Activated CD8-positive, alpha-beta T cell treated with anti-CD3 and anti-CD28 coated beads, Interleukin-2, amount 10 ng/mL, durations not matched to agents 7 days and 5 days (primary cell): ENCODE data around the gene SMC1A. TPM values are rescaled to one million over a fixed set of nuclear protein-coding genes. Genes with fewer than 3 reads are reported as not detected.
"Not testable (repeated sequence)": the region's sequence is repeated elsewhere in the genome, so short reads cannot be mapped to it uniquely, and the experiment has no call there.

ENCODE experiments used
- ATAC-seq: fragments of 150-1000 bp; cut with Tn5 transposase; one replicate; pipeline ENCODE4 v1.10.0; 2021; ENCODE audit warnings: moderate library complexity
- CTCF ChIA-PET: fragments of 350-600 bp; sonication (Branson Sonifier 250); formaldehyde crosslinking; loops from one replicate; lab custom pipeline; 2021; ENCODE audit warnings: antibody characterized with exemption; lab: Charles Lee
- POLR2A ChIA-PET: fragments of 350-600 bp; sonication (Branson Sonifier 250); formaldehyde crosslinking; loops from one replicate; lab custom pipeline; 2021; ENCODE audit warnings: antibody characterized with exemption; lab: Charles Lee
- DNase-seq: peaks from one replicate; pipeline ENCODE4 v3.0.0-alpha.2; 2020
- H3K27ac Mint-ChIP-seq: one replicate; pipeline ENCODE4 v1.8.0; 2021; ENCODE audit warnings: mild to moderate bottlenecking, mixed read lengths
- H3K27me3 Mint-ChIP-seq: one replicate; pipeline ENCODE4 v1.8.0; 2021; ENCODE audit warnings: low read depth, mixed read lengths
- H3K36me3 Mint-ChIP-seq: one replicate; pipeline ENCODE4 v1.8.0; 2021; ENCODE audit warnings: low read depth, mixed read lengths
- H3K4me1 Mint-ChIP-seq: one replicate; pipeline ENCODE4 v1.8.0; 2021; ENCODE audit warnings: low read depth, mixed read lengths
- H3K4me3 Mint-ChIP-seq: one replicate; pipeline ENCODE4 v1.8.0; 2021; ENCODE audit warnings: mild to moderate bottlenecking, mixed read lengths
- H3K9me3 Mint-ChIP-seq: one replicate; pipeline ENCODE4 v1.8.0; 2022; ENCODE audit warnings: mixed read lengths; ENCODE audit not compliant: insufficient read depth
- total RNA-seq, 2 experiments: library from RNA; stranded (reverse); gene quantifications; one replicate each; pipeline ENCODE4 v1.2.3, GENCODE V29; 2021

Gene SMC1A
- total RNA-seq: 100 to 1,000 TPM; 151 to 155 TPM

DNA sequence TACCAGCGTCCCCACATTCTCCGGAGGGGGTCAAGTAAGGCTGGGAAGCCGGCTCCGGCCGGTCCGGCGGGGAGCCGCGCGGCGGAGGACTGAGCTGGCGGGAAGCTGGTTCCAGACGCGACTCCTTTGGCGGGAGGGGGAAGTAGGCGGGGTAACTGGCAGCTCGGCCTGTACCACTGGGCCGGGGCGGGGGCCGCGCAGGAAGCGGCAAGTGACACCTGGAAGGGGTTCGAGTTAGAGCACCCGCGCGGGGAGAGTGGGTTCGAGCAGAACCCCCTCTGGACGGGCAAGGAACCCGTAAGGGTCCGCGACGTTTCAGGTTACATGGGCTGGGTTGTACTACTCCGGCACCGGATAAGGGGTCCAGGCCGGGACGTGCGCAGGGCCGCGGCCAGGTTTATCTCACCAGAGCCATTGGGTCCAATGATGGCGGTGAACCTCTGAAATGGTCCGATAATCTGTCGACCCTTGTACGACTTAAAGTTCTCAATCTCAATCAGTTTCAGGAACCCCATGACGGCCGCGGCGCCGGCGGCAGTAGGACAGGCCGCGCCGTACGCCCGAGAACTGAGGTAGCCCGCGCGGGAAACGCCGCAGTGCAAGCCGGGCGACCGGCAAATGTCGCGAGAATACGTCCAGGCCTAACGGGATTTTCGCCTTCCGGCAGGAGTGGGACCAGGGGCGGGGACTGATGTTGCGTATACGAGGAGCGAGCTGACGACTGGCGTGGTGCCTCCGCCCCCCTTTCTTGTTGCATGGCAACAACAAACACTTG is at the start of gene SMC1A:
TSS of gene SMC1A (minus strand) at position 569 of the 775 bp plus-strand sequence. CDS start at position 515, 54 bp downstream.
- peaks cover 26% of the 10 kb centered on the region for H3K4me1 Mint-ChIP-seq
- ATAC-seq: peak; percentile 90
- no peaks in the 10 kb centered on the region for H3K27me3 Mint-ChIP-seq
- POLR2A ChIA-PET: interaction anchor here (0.6 to 2.3 kb wide), 22 partner anchors 8 to 340 kb away, joined by 3 to 23 read pairs (median 4); partner anchors contain the start of genes HSD17B10, HUWE1 and TSPYL2
- H3K36me3 Mint-ChIP-seq: peaks cover 18% of the 10 kb centered on the region
- H3K27ac Mint-ChIP-seq: peak within 1 kb of the TSS; percentile 99
- peak within 1 kb of the TSS; percentile 95 for H3K4me3 Mint-ChIP-seq
- H3K9me3 Mint-ChIP-seq: no peaks in the 10 kb centered on the region
- CTCF ChIA-PET: interaction anchor here (0.5 to 2.8 kb wide), 9 partner anchors 14 to 427 kb away, joined by 3 to 11 read pairs (median 3); no protein-coding TSS in a partner anchor
- DNase-seq: peak; percentile 96

DNA sequence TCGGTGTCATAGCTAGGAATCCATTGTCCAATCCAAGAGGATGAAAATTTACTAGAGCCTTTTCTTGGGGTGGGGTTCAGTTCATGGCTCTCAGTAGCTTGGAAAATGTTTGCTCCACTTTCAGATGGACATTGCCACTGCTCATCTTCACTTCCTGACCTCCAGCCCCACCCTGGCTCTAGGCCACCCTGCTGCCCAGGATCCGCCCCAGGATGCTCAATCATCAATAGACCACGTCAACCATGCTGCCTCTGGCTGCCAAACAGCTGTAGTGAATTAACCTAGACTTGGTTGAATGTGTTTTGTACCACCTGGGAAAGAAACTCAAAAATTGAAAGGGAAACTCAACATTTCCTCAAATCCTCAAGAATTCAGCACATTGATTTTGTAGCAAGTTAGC is 48.9 kb upstream of the SMC1A start:
- Mint-ChIP-seq H3K27ac (no peak overlapping the region), H3K4me1 (no peaks in the 10 kb centered on the region), H3K9me3 (no peaks in the 10 kb centered on the region), H3K27me3 (peaks cover 7% of the 10 kb centered on the region), H3K4me3 (no peak overlapping the region), H3K36me3 (no peaks in the 10 kb centered on the region)
- ChIA-PET CTCF (interaction anchor here (2.1 kb wide), 1 partner anchor 11 kb away, joined by 6 read pairs; no protein-coding TSS in a partner anchor), POLR2A (no interaction called here)
- no peak for DNase-seq
- ATAC-seq: no peak

DNA sequence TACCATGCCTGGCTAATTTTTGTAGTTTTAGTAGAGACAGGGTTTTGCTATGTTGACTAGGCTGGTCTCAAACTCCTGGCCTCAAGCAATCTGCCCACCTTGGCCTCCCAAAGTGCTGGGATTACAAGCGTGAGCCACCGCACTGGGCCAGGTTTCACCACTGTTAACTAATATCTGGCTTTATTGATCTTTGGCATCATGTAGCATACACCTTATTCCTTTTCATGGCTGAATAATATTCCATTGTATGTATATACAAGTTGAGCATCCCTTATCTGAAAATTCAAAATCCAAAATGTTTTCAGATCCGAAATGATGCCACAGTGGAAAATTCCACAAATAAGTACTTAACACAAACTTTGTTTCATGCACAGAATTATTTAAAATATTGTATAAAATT is 46.2 kb upstream of the SMC1A start:
- H3K27me3 Mint-ChIP-seq, POLR2A ChIA-PET, CTCF ChIA-PET, DNase-seq, H3K27ac Mint-ChIP-seq, H3K36me3 Mint-ChIP-seq, H3K4me3 Mint-ChIP-seq, ATAC-seq, H3K4me1 Mint-ChIP-seq, H3K9me3 Mint-ChIP-seq: not testable (repeated sequence)

DNA sequence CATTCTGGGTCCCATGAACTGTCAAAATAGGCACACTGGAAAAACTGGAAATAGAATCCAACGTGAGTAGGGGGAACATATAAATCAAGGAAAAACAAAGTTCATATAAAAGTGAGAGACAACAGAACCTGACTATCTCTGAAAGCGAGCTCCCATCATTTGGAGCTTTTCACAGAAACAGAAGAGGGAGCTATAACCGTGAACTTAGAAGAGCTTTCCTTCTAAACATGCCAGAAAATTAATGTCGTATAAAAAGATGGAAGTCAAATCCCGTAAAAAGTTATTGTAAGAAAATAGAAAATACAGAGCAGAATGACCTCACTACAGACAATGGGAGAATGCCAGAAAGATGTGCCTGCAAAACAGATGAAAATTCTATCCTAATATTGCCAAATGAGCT is 35.6 kb upstream of the SMC1A start:
- H3K4me3 Mint-ChIP-seq: no peak overlapping the region
- H3K27me3 Mint-ChIP-seq: peaks cover 8% of the 10 kb centered on the region
- DNase-seq: no peak
- H3K4me1 Mint-ChIP-seq: no peaks in the 10 kb centered on the region
- no peak overlapping the region for H3K27ac Mint-ChIP-seq
- ChIA-PET CTCF (interaction anchor here (0.7 to 1.5 kb wide), 3 partner anchors 23 to 141 kb away, joined by 3 to 4 read pairs (median 3); no protein-coding TSS in a partner anchor), POLR2A (no interaction called here)
- no peaks in the 10 kb centered on the region for H3K36me3 Mint-ChIP-seq
- H3K9me3 Mint-ChIP-seq: no peaks in the 10 kb centered on the region
- ATAC-seq: no peak

DNA sequence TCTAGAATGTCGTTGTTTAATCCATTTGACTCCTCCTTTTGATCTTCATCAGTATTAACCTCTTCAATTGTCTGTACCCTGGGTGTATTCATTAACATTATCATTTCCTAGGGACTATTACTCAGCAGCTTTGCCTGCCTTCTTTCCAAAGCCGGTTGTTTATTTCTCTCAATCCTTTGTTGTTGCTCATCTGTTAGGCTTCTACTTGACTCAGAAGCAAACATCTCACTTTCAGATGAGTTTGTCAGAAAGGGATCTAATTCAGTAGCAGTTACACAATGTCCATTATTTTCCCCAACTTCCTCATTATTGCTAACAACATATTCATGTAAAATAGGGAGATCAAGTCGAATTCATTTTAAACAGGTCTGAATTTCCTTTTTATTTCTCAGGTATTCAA is 33.8 kb upstream of the SMC1A start:
- POLR2A ChIA-PET: no interaction called here
- H3K4me3 Mint-ChIP-seq: no peak overlapping the region
- CTCF ChIA-PET: no interaction called here
- H3K27me3 Mint-ChIP-seq: peaks cover 8% of the 10 kb centered on the region
- ATAC-seq: no peak
- no peaks in the 10 kb centered on the region for H3K4me1 Mint-ChIP-seq
- no peaks in the 10 kb centered on the region for H3K36me3 Mint-ChIP-seq
- DNase-seq: no peak
- H3K27ac Mint-ChIP-seq: no peak overlapping the region
- H3K9me3 Mint-ChIP-seq: no peaks in the 10 kb centered on the region

DNA sequence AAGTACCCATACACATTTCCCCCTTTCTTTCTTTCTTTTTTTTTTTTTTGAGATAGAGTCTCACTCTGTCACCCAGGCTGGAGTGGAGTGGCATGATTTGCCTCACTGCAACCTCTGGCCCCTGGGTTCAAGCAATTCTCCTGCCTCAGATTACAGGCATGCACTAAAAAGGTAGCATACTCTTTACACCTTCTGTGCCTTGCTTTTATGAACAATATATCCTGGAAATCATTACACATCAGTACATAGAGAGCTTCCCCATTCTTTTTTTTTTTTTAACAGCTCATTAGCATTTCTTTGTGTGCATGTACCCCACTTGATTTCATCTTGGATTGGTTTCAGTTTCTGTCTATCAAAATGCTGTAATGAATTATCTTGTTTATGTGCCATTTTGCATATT is 30.4 kb upstream of the SMC1A start:
- H3K27me3 Mint-ChIP-seq: peaks cover 8% of the 10 kb centered on the region
- no peak for DNase-seq
- ChIA-PET CTCF (interaction anchor here (1.4 kb wide), 1 partner anchor 139 kb away, joined by 5 read pairs; no protein-coding TSS in a partner anchor), POLR2A (no interaction called here)
- no peaks in the 10 kb centered on the region for H3K4me1 Mint-ChIP-seq
- no peak overlapping the region for H3K4me3 Mint-ChIP-seq
- H3K27ac Mint-ChIP-seq: no peak overlapping the region
- H3K36me3 Mint-ChIP-seq: no peaks in the 10 kb centered on the region
- ATAC-seq: no peak
- H3K9me3 Mint-ChIP-seq: no peaks in the 10 kb centered on the region

DNA sequence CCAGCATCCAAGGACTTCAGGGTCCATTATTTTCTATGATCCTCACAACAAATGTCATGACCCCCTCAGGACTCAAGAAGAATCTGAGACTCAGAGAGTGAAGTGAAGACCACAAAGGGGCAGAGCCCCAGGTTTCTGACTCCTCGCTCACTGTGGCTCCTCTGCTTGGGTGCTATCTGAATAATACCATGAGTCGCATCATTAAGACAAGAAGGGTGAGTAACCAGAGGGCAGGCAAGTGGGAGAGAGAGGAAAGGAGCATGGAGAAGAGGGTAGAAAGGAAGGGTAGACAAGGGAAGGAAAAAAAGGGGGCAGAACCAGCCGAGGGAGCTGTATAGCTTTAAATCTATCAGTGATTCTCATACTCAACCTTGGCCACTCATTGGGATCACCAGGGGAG is 27.2 kb upstream of the SMC1A start:
- ChIA-PET CTCF (interaction anchor here (1.0 kb wide), 1 partner anchor 132 kb away, joined by 3 read pairs; no protein-coding TSS in a partner anchor), POLR2A (no interaction called here)
- Mint-ChIP-seq H3K4me3 (no peak overlapping the region), H3K27me3 (no peaks in the 10 kb centered on the region), H3K27ac (no peak overlapping the region), H3K36me3 (no peaks in the 10 kb centered on the region), H3K9me3 (no peaks in the 10 kb centered on the region), H3K4me1 (no peaks in the 10 kb centered on the region)
- DNase-seq: no peak
- ATAC-seq: no peak

DNA sequence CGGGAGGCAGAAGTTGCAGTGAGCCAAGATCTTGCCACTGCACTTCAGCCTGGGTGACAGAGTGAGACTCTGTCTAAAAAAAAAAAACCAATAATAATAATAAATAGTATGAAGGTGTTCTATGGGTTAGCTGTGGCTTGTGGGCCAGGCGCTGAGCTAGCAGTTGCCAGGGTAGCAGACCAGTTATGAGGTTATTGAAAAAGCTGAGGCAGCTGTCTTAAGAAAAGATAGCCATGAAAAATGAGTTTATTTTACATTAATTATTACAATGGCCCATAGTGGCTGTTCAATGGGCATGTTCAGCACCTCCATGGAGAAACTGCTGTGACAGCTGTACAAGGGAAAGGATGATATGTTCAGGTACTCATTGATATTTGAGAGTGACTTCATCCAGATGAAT is 25.0 kb upstream of the SMC1A start:
- ChIA-PET CTCF (interaction anchor here (0.9 to 4.6 kb wide), 5 partner anchors 11 to 164 kb away, joined by 3 to 58 read pairs (median 18); no protein-coding TSS in a partner anchor), POLR2A (interaction anchor here (1.2 kb wide), 1 partner anchor 26 kb away, joined by 4 read pairs; no protein-coding TSS in a partner anchor)
- DNase-seq (no peak), ATAC-seq (no peak)
- H3K36me3 Mint-ChIP-seq: no peaks in the 10 kb centered on the region
- H3K4me3 Mint-ChIP-seq: no peak overlapping the region
- no peak overlapping the region for H3K27ac Mint-ChIP-seq
- no peaks in the 10 kb centered on the region for H3K27me3 Mint-ChIP-seq
- no peaks in the 10 kb centered on the region for H3K9me3 Mint-ChIP-seq
- peaks cover under 1% of the 10 kb centered on the region for H3K4me1 Mint-ChIP-seq

DNA sequence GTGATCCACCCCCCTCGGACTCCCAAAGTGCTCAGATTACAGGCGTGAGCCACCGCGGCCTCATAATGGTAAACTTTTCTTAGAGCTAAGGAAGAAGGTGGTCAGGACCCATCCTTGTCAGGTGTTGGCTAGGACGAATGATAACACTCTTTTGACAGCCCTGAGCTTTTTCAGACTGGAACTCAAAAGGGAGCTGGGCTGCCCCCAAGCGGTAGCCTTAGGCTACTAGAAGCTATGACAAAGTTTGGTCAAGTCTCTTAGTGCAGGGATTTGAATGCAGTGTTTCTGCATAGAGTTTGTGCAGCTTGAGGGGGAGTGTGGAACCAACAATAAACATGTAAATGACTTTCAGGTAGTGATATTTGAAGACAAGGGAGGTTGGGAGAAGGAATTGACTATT is 23.5 kb upstream of the SMC1A start:
- no peak for ATAC-seq
- H3K27me3 Mint-ChIP-seq: no peaks in the 10 kb centered on the region

DNA sequence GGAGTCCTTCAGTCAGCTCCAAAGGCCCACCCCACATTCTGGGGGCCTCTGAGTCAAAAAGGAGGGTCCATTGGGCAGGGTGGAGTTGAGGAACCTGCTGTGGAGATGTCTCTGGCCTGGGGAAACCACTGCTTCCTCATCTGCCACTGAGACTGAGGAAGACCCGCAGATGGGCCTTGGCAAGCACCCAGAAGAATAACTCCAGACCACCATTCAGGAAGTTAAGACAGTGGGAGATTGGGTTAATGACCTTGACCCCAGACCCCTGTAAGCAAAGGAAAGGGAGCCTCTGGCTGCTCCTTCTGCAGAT is 19.8 kb upstream of the SMC1A start:
- peak overlapping the region; percentile 75 for H3K27ac Mint-ChIP-seq
- H3K9me3 Mint-ChIP-seq: no peaks in the 10 kb centered on the region
- CTCF ChIA-PET: no interaction called here
- no peak for ATAC-seq
- H3K4me1 Mint-ChIP-seq: peaks cover 35% of the 10 kb centered on the region
- DNase-seq: no peak
- peak overlapping the region; percentile 79 for H3K4me3 Mint-ChIP-seq
- no peaks in the 10 kb centered on the region for H3K36me3 Mint-ChIP-seq
- H3K27me3 Mint-ChIP-seq: peaks cover 2% of the 10 kb centered on the region
- POLR2A ChIA-PET: interaction anchor here (0.6 kb wide), 1 partner anchor 20 kb away, joined by 3 read pairs; the partner anchor contains the start of genes RIBC1 and SMC1A

More for the DNA sequence above, 23.5 kb upstream of the SMC1A start:
- no peak overlapping the region for H3K27ac Mint-ChIP-seq
- no peaks in the 10 kb centered on the region for H3K9me3 Mint-ChIP-seq
- peak; percentile 64 for DNase-seq
- ChIA-PET CTCF (interaction anchor here (0.7 to 4.6 kb wide), 18 partner anchors 10 to 374 kb away, joined by 3 to 58 read pairs (median 4); partner anchors contain the start of genes RIBC1 and SMC1A), POLR2A (interaction anchor here (0.8 kb wide), 1 partner anchor 24 kb away, joined by 4 read pairs; the partner anchor contains the start of genes RIBC1 and SMC1A)
- no peaks in the 10 kb centered on the region for H3K36me3 Mint-ChIP-seq
- H3K4me3 Mint-ChIP-seq: no peak overlapping the region
- peaks cover 11% of the 10 kb centered on the region for H3K4me1 Mint-ChIP-seq

DNA sequence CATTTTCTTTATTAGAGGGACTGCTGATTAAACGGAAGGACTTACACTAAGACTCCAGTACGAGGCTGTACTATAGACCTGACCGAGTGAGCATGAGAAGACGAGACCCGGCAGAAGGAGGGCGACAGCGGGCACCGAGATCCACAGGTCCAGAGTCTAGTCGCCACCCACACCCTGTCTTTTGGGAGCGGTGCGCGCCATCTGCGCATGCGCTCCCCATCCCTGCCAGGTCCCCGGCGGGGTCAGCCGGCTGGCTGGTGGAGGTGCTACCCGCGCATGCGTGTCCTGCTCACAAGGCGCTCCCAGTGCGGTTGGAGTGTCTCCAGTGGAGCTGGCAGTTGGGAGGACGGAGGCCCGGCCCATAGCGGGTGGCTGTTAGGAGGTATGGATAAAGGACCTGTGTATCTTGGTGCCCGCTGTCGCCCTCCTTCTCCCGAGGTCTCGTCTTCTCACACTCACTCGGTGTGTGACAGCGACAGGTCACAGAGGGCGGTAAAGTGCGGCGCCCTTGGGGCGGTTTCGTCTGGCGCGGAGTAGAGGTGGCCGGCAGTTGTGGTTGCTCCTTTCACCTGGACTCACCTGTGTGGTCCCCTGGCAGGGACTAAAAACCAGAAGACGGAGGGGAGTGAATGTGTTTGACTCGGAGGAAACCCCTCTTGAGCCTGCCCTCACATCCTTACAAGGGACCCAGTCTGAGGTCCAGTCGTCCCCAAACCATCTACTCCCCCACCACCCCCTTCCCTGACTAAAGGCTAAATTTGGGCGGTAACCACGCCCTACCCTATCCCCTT is 19.3 kb upstream of the SMC1A start:
- Mint-ChIP-seq H3K9me3 (no peaks in the 10 kb centered on the region), H3K36me3 (no peaks in the 10 kb centered on the region), H3K27me3 (peaks cover 2% of the 10 kb centered on the region), H3K27ac (peak overlapping the region; percentile 75), H3K4me3 (peak overlapping the region; percentile 79), H3K4me1 (peaks cover 36% of the 10 kb centered on the region)
- peak; percentile 90 for ATAC-seq
- ChIA-PET POLR2A (interaction anchor here (0.6 kb wide), 1 partner anchor 19 kb away, joined by 3 read pairs; the partner anchor contains the start of genes RIBC1 and SMC1A), CTCF (no interaction called here)
- DNase-seq: peak; percentile 80
